DMS53 (cell line): ENCODE data around the gene DHX35.

Experiments
- DNase-seq: peaks from one replicate; lab custom pipeline; 2025; lab: John Stamatoyannopoulos, UW

Gene DHX35

GRCh38 chr20:39059036-39059435 is 96.9 kb downstream of the DHX35 start:
- DNase-seq: no peak

DNA sequence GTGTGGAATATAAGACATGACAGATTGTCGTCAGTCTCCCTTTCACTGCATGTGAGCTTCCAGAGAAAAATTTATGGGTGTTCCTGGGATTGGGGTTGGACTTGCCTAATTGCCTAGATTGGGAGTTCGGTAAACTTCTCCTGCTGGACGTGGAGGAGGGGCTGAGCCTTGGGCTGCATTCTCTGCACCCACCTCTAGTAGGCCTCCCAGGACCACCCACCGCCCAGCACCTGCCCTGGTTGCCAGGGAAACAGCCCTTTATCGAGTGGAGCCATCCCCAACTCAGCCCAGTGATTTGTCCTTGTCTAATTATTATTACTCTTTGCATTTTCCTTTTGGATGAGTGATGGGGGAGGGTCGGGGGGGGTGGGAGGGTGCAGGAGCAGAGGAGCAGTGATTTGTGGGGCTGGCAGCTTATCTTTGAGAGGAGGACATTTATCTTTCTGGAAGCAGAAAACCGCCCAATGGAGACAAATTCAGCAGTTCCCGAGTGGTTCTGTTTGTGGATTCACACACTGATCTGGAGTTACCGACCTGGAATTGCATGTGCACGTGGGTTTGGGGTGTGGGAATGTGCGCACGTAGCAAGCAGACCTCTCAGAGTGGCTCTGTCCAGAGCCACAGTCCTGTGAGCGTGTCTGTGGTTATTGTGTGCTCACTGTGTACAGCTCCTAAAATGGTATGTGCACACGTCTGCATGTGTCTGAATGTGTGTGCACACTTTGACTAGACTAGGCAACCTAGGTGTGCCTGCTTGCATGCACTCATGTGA is 104.5 kb downstream of the DHX35 start:
- DNase-seq: no peak

DNA sequence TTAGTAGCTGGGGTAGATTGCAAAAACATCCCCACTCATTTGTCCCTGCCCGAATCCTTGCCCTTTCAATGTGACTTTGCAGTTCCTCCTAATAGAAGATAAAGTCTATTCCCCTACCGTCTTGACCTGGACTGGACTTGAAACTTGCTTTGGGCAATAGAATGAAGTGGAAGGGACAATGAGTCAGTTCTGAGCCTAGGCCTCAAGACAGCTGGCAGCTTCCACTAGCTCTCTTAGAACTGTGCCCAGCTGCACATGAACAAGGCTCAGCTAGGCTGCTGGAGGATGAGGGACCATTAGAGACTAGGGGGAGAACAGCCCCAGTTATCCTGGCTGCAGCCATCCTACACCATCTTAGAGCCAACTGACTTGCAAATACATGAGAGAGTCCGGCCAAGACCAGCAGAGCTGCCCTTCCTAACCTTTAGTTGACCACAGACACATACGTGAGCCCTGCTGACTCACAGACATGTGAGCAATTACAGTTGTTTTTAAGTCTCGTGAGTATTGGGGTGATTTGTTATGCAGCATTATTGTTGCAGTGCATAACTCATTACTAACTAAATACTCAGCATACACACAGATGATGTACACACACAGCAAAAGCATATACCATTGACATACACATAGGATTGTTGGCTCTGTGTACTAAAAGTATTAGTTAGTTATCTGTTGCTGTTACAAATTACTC is 105.5 kb downstream of the DHX35 start:
- DNase-seq: no peak

GRCh38 chr20:39069976-39070375 is 107.8 kb downstream of the DHX35 start:
- no peak for DNase-seq

GRCh38 chr20:39070484-39071231 is 108.5 kb downstream of the DHX35 start:
- DNase-seq: peak; percentile 24

GRCh38 chr20:39072132-39072531 is 110.0 kb downstream of the DHX35 start:
- DNase-seq: no peak

DNA sequence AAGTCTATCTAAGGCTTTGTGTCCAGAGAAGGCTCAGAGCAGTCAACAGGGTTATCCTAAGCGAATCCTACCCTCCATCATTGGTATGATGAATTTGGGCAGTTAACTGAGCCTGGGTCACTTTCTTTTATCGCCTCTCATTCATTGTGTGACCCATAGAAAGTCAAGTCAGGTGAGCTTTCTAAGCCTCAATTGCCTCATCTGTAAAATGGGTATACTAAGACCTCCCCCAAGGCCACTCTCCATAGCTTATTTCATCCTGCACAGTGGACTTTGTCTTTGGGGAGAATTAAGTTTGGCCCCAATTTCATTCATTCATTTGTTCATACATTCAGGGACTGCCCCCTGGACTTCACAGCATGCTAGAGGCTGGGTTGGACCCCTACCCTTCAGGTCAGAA is 110.5 kb downstream of the DHX35 start:
- DNase-seq: no peak

GRCh38 chr20:39075731-39076130 is 113.6 kb downstream of the DHX35 start:
- DNase-seq: no peak

DNA sequence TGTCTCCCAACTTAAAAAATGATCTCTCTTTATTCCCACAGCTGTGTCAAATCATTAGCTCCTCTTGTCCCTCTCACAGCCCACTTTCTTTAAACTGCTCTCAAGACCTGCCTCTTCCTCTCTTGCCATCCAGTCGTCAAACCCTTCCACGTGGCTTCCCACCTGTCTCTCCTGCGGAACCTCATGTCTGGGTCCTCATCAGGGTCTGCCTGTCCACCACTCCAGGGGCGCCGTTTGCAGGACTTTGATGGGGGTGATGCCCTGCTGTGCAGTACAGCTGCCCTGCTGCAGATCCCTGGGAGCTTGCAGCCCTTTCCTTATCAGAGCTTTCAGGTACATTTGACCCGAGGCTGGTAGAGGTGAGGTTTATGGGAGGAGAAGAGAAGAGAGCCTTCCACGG is 114.8 kb downstream of the DHX35 start:
- no peak for DNase-seq

DNA sequence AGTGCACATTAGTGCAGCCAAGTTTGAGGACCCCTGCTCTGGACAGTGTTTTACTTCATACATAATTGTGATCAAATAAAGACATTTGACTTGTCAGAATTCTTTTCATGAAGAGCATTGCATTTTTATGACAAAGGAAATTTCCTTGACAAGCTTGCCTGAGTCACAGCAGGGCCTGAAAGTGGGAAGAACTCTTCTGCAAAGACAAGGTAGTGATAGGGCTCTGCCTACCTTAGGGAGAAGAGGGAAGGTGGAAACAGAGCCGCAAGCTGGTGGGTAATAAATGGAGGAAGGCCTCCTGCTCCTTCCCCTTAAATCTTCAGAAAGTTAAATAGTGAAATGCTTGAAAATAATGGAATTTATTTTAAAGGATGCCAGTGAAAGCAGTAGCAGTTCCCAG is 118.2 kb downstream of the DHX35 start:
- DNase-seq: no peak

- DNase-seq: peak; percentile 72
Measured at GRCh38 chr20:39081255-39081654, 119.1 kb downstream of the DHX35 start.

DNA sequence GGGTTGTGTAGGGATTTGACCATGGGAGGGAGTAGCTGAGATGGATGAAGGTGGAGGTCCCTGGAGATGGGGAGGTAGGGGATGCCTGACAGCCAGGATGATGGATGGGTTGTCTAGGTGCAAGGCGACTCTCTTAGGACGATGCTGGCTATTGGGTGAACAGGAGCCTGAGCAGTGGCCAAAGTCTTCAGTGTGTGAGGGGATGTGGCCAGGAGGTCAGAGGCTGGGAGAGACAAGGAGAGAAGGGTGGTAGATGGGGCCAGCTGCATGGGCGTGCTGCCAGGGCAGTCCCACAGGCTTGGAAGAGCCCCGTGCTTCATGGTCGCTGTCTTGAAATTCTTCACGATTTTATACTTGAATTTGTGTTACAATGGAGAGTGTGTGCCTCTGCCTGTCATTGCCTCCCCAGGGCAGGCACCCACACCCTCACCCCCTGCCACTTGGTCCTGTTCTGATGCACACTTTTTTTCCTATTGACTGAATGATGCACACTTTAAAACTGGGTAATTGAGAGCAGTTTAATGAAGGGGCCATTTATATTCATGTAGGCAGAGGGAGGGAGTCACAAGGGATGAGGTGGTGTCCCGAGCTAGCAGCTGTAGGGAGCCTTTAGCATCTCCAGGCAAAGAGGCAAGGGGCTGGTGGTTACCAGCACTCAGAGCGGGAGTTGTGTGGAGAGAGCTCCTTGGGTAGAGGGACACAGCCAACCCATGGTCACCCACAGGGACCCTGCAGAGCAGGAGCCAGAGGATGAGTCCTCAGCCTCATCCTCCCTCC is 120.7 kb downstream of the DHX35 start:
- no peak for DNase-seq

GRCh38 chr20:39083761-39084160 is 121.6 kb downstream of the DHX35 start:
- DNase-seq: no peak

DNA sequence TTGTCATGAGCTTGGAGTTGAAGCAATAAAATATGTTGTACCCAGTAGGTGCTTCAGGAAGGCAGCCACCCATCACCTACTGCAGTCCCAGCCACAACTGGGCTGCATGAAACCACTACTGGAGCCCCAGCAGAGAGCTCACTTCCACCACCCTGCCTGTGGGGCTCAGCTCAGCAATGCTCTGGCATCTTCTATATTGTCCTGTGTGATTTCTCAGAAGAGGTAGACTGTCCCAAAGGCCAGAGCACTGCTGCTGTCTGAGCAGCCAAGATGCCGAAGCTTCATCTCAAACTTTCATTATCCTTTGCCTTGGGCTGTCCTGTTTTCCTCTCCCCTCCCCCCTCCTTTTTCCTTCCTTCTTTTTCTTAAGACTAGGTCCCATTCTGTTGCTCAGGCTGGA is 126.9 kb downstream of the DHX35 start:
- DNase-seq: peak; percentile 28
